Medulla oblongata (tissue), 1 donor: Measurements from ENCODE around the gene NEIL1.
A peak's percentile ranks its signal among the peaks of the same experiment; 100 is the strongest.
"Not testable (repeated sequence)": the region's sequence is repeated elsewhere in the genome, so short reads cannot be mapped to it uniquely, and the experiment has no call there.

ENCODE experiments used
- DNase-seq: peaks from one replicate; pipeline ENCODE4 v3.0.0-alpha.2; 2015; ENCODE audit errors: extremely low spot score

Gene NEIL1

DNA sequence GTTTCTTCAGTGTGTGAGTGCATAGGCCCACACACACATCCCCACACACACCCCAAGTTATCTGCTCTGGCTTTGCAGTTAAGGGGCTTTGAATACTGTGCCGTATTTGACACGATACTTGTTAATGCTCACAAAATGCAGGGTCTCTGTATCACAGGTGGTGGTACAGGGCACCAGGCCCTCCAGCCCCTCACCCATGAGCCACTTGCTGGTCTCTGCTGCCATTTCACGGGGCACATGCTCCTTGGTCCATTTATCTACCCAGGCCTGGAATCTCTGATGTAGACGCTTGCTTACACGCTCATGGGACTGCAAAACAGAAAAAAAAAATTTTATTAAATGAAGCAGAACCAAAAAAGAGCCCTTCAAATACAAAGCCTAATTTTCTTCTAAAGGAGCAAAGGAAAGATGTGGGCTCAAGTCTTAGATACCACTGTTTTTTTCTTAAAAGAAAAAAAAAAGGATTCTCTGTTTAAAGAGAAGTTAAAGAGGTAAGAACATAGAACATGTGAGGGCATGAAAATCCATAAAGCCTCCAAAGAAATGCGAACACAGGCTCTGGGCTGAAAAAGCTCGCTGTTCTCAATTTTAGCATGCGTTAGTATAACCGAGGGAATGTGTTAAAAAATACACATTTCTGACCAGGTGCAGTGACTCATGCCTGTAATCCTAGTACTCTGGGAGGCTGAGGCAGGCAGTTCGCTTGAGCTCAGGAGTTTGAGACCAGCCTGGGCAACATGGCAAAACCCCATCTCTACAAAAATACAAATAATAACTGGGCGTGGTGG is 25.3 kb downstream of the NEIL1 start:
- no peak for DNase-seq

DNA sequence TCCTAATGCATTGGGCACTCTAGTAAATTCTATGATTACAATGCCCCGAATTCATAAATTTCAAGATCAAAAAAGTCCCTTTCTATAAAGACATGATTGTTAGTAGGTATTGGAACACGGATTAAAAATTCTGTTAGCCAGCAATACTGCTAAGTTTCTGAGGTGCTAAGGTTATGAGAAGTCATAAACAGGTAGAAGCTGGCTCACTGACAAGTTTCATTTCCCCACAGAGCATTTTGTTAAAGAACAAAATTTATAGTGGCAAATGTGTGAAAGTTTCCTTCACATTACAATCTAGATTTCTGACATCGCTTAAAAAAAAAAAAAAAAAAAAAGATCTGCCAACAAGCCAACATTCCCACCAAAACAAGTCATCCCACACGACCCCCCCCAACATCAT is 33.9 kb downstream of the NEIL1 start:
- no peak for DNase-seq

DNA sequence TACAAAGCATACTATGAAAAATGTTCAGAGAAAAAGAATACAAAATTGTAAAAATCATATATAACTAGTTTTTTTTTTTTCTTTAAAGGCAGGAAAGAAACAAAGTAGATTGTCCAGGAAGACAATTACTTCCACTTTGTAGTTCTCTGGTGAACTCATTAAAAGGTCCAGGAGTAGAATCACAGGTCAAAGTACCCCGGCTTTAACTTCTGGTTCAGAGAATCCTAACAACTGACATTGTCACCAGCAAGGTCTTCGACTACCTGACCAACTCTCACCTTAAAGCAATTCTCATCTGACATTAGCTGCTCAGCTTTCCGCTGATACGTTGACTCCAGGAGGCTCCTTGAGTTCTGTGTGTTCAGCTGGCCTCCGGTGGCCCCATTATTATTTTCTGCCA is 37.1 kb downstream of the NEIL1 start:
- not testable (repeated sequence) for DNase-seq

DNA sequence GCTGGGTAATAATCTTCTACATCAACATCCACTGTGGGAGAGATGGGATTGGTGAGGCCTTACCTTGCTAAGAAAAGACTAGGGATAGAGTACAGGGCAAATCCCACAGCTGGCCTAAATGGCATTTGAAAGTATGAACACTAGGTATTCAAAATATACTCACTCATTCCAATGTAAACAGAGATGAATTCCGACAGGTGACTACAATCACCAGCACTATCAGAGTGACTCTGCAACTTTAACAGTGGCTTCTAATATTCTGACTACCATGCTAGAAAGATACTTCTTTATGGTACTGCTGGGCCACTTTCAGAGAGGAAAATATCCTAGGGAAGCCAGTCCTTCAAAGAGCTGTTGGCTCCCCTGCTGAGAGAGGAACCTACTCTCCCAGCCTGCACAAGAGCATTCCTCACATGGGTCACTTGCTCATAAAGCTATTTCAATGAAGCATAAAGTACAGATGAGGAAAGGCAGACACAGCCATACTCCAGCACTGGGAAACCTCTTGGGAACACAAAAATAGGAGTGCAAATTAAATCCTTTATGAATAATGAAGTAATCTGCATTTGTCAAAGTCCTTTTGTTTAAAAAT is 43.0 kb downstream of the NEIL1 start:
- DNase-seq, result peak; percentile 14

GRCh38 chr15:75397494-75397893 is 50.7 kb downstream of the NEIL1 start:
- no peak for DNase-seq

- no peak for DNase-seq
Observed at GRCh38 chr15:75403892-75404291, 57.1 kb downstream of the NEIL1 start.
